Natural killer cell (primary cell): ENCODE measurements around the gene HPSE2. TPM values are rescaled to one million over a fixed set of nuclear protein-coding genes. Genes with fewer than 3 reads are reported as not detected.
A peak's percentile ranks its signal among the peaks of the same experiment; 100 is the strongest.

Source experiments
- ATAC-seq, 3 donors: fragments of 150-1000 bp in 2 of 3; fragments of 200-7000 bp in 1 of 3; cut with Tn5 transposase; 1 replicate in 1 of 3; 2 replicates in 2 of 3; pipeline ENCODE4 v1.10.0; 2021; ENCODE audit warnings: mild to moderate bottlenecking in 2 of 3, moderate library complexity in 2 of 3
- DNase-seq, 2 donors: peaks; one replicate each; pipeline versions ENCODE4 v3.0.0 to v3.0.0-alpha.2; 2013 to 2021; ENCODE audit warnings: mixed read lengths in 1 of 2
- H3K27ac ChIP-seq: one replicate; pipeline ENCODE4 v1.5.1; 2013; ENCODE audit warnings: mild to moderate bottlenecking, low read length
- H3K27me3 ChIP-seq: one replicate; pipeline ENCODE4 v1.6.1; 2013; ENCODE audit warnings: low read length; ENCODE audit not compliant: control insufficient read depth, insufficient read depth
- H3K36me3 ChIP-seq: one replicate; pipeline ENCODE4 v1.6.1; 2013; ENCODE audit warnings: low read length; ENCODE audit not compliant: control insufficient read depth, insufficient read depth
- H3K4me1 ChIP-seq: one replicate; pipeline ENCODE4 v1.6.1; 2013; ENCODE audit warnings: low read length; ENCODE audit not compliant: control insufficient read depth, insufficient read depth
- H3K4me3 ChIP-seq: one replicate; pipeline ENCODE4 v1.5.1; 2013; ENCODE audit warnings: low read length
- H3K9me3 ChIP-seq: one replicate; pipeline ENCODE4 v1.6.1; 2013; ENCODE audit warnings: low read length; ENCODE audit not compliant: control insufficient read depth, insufficient read depth
- H3K27ac Mint-ChIP-seq, 2 donors: one replicate each; pipeline ENCODE4 v1.8.0; 2022; ENCODE audit warnings: mild to moderate bottlenecking in 2 of 2, mixed read lengths in 2 of 2, moderate library complexity in 1 of 2
- H3K27me3 Mint-ChIP-seq, 2 donors: one replicate each; pipeline ENCODE4 v1.8.0; 2022; ENCODE audit warnings: low read depth in 2 of 2, mixed read lengths in 2 of 2
- H3K36me3 Mint-ChIP-seq: one replicate; pipeline ENCODE4 v1.8.0; 2022; ENCODE audit warnings: mixed read lengths
- H3K4me1 Mint-ChIP-seq, 2 donors: one replicate each; pipeline ENCODE4 v1.8.0; 2022; ENCODE audit warnings: mixed read lengths in 2 of 2
- H3K4me3 Mint-ChIP-seq: one replicate; pipeline ENCODE4 v1.8.0; 2022; ENCODE audit warnings: mild to moderate bottlenecking, moderate library complexity, mixed read lengths
- H3K9me3 Mint-ChIP-seq, 2 donors: one replicate each; pipeline ENCODE4 v1.8.0; 2022; ENCODE audit warnings: mixed read lengths in 2 of 2
- WGBS: methylation state at CpG from one replicate; pipeline ENCODE4 v1.1.7; 2013; ENCODE audit warnings: missing lambda C conversion rate; ENCODE audit not compliant: insufficient coverage; 5-methylcytosine and 5-hydroxymethylcytosine counted together
- intact Hi-C: fragments of 100-400 bp; cut with micrococcal nuclease; formaldehyde crosslinking; loops from one replicate; pipeline ENCODE4 v1.14.2; 2022
- total RNA-seq, 4 donors: library from RNA; stranded (reverse); fragments of 120-200 nt in 1 of 4; gene quantifications; one replicate each; pipeline versions ENCODE4 v1.2.3 to v1.2.4, GENCODE V29; 2013 to 2022
- TF ChIP-seq, protein P1 (sequence below): fragments of 200-600 bp; IDR thresholded peaks from one replicate; pipeline ENCODE4 v1.8.0; 2022; ENCODE audit warnings: antibody characterized with exemption

Gene HPSE2
- total RNA-seq, 3 donors from 2014 or later (not counting 1 experiment from before 2014, with no cell fraction given): not detected

GRCh38 chr10:99236627-99237309 is 1.1 kb upstream of the HPSE2 start:
- Histone ChIP-seq H3K36me3 (no peaks in the 10 kb centered on the region), H3K4me3 (no peak overlapping the region), H3K27ac (no peak overlapping the region), H3K27me3 (peaks cover 52% of the 10 kb centered on the region), H3K9me3 (peaks cover 3% of the 10 kb centered on the region), H3K4me1 (peaks cover 13% of the 10 kb centered on the region)
- peaks cover 4% of the 10 kb centered on the region in 2 donors for H3K4me1 Mint-ChIP-seq
- WGBS: 14% methylated on average over 25 of the region's 25 CpGs
- H3K36me3 Mint-ChIP-seq: no peaks in the 10 kb centered on the region
- ATAC-seq (no peak), DNase-seq (no peak)
- TF ChIP-seq, protein P1, sequence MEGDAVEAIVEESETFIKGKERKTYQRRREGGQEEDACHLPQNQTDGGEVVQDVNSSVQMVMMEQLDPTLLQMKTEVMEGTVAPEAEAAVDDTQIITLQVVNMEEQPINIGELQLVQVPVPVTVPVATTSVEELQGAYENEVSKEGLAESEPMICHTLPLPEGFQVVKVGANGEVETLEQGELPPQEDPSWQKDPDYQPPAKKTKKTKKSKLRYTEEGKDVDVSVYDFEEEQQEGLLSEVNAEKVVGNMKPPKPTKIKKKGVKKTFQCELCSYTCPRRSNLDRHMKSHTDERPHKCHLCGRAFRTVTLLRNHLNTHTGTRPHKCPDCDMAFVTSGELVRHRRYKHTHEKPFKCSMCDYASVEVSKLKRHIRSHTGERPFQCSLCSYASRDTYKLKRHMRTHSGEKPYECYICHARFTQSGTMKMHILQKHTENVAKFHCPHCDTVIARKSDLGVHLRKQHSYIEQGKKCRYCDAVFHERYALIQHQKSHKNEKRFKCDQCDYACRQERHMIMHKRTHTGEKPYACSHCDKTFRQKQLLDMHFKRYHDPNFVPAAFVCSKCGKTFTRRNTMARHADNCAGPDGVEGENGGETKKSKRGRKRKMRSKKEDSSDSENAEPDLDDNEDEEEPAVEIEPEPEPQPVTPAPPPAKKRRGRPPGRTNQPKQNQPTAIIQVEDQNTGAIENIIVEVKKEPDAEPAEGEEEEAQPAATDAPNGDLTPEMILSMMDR: no peak
- peaks cover 51 to 74% of the 10 kb centered on the region in 2 donors for H3K27me3 Mint-ChIP-seq
- no peak overlapping the region for H3K27ac Mint-ChIP-seq
- H3K4me3 Mint-ChIP-seq: no peak overlapping the region
- intact Hi-C loops: no loop called here
- H3K9me3 Mint-ChIP-seq: no peaks in the 10 kb centered on the region

- Histone ChIP-seq H3K4me1 (peaks cover 13% of the 10 kb centered on the region), H3K36me3 (no peaks in the 10 kb centered on the region), H3K27me3 (peaks cover 52% of the 10 kb centered on the region), H3K9me3 (peaks cover 3% of the 10 kb centered on the region), H3K4me3 (no peak overlapping the region), H3K27ac (no peak overlapping the region)
- peaks cover 4% of the 10 kb centered on the region in 2 donors for H3K4me1 Mint-ChIP-seq
- DNase-seq (no peak), ATAC-seq (no peak)
- H3K4me3 Mint-ChIP-seq: peak overlapping the region; percentile 28
- H3K27me3 Mint-ChIP-seq: peaks cover 56 to 76% of the 10 kb centered on the region in 2 donors
- intact Hi-C loops: no loop called here
- 5% methylated on average over 13 of the region's 17 CpGs for WGBS
- H3K9me3 Mint-ChIP-seq: no peaks in the 10 kb centered on the region
- no peak overlapping the region for H3K27ac Mint-ChIP-seq
- TF ChIP-seq, protein P1: no peak
- H3K36me3 Mint-ChIP-seq: no peaks in the 10 kb centered on the region
These were observed 628 bp downstream of the HPSE2 start for GRCh38 chr10:99234791-99235657.

GRCh38 chr10:99234041-99234790 is 1.4 kb downstream of the HPSE2 start:
- peak overlapping the region; percentile 45 for H3K4me3 Mint-ChIP-seq
- Histone ChIP-seq H3K36me3 (no peaks in the 10 kb centered on the region), H3K9me3 (peaks cover 3% of the 10 kb centered on the region), H3K27ac (no peak overlapping the region), H3K27me3 (peaks cover 54% of the 10 kb centered on the region), H3K4me3 (peak overlapping the region; percentile 19), H3K4me1 (peaks cover 13% of the 10 kb centered on the region)
- WGBS: 1% methylated on average over 49 of the region's 49 CpGs
- H3K27ac Mint-ChIP-seq: no peak overlapping the region
- peak in 1 of 3 donors; percentile 69 for ATAC-seq
- peak in 1 of 2 donors; percentile 25 for DNase-seq
- TF ChIP-seq, protein P1: no peak
- no peaks in the 10 kb centered on the region for H3K9me3 Mint-ChIP-seq
- H3K4me1 Mint-ChIP-seq: peaks cover 4% of the 10 kb centered on the region in 2 donors
- H3K36me3 Mint-ChIP-seq: no peaks in the 10 kb centered on the region
- peaks cover 55 to 84% of the 10 kb centered on the region in 2 donors for H3K27me3 Mint-ChIP-seq
- intact Hi-C loops: no loop called here
